ENCODE results near the gene RPS27L.

Gene RPS27L

GRCh38 chr15:63157118-63157843 lies at the start of gene RPS27L:
Gene RPS27L, minus strand, starts transcription at chr15:63157477. Its CDS starts 72 bp downstream, at chr15:63157405.
- peak within 1 kb of the TSS; percentile 93 for H3K27ac ChIP-seq
- no peaks in the 10 kb centered on the region for H3K9me3 ChIP-seq (ENCODE audit: severe bottlenecking)
- H3K36me3 ChIP-seq, result peaks cover 29% of the 10 kb centered on the region
- peak within 1 kb of the TSS; percentile 91 for H3K4me3 ChIP-seq (ENCODE audit: low read depth, low read length)
- H3K27me3 ChIP-seq (ENCODE audit: insufficient read depth, low read depth, severe bottlenecking), result no peaks in the 10 kb centered on the region
- DNase-seq, result peak; percentile 96
- TF ChIP-seq CTCF (IDR thresholded peaks at IDR 0.05; ENCODE audit: low read depth, low read length), result no peak

GRCh38 chr15:63206079-63206478 lies 48.8 kb upstream of the RPS27L start:
- Histone ChIP-seq H3K36me3 (no peaks in the 10 kb centered on the region), H3K27me3 (ENCODE audit: insufficient read depth, low read depth, severe bottlenecking) (no peaks in the 10 kb centered on the region), H3K4me3 (ENCODE audit: low read depth, low read length) (no peak overlapping the region), H3K27ac (no peak overlapping the region), H3K9me3 (ENCODE audit: severe bottlenecking) (no peaks in the 10 kb centered on the region)
- DNase-seq, result no peak
- TF ChIP-seq CTCF (IDR thresholded peaks at IDR 0.05; ENCODE audit: low read depth, low read length), result no peak

GRCh38 chr15:63203451-63204090 lies 46.3 kb upstream of the RPS27L start:
- TF ChIP-seq CTCF (IDR thresholded peaks at IDR 0.05; ENCODE audit: low read depth, low read length), result no peak
- no peak for DNase-seq
- H3K4me3 ChIP-seq (ENCODE audit: low read depth, low read length), result no peak overlapping the region
- H3K27me3 ChIP-seq (ENCODE audit: insufficient read depth, low read depth, severe bottlenecking), result no peaks in the 10 kb centered on the region
- H3K36me3 ChIP-seq, result no peaks in the 10 kb centered on the region; the same call in 1 of the 2 replicates
- H3K9me3 ChIP-seq (ENCODE audit: severe bottlenecking), result no peaks in the 10 kb centered on the region
- no peak overlapping the region for H3K27ac ChIP-seq

GRCh38 chr15:63202861-63203260 lies 45.6 kb upstream of the RPS27L start:
- TF ChIP-seq CTCF (IDR thresholded peaks at IDR 0.05; ENCODE audit: low read depth, low read length), result no peak
- H3K36me3 ChIP-seq, result no peaks in the 10 kb centered on the region; the same call in 1 of the 2 replicates
- H3K9me3 ChIP-seq (ENCODE audit: severe bottlenecking), result no peaks in the 10 kb centered on the region
- H3K27ac ChIP-seq, result no peak overlapping the region
- no peaks in the 10 kb centered on the region for H3K27me3 ChIP-seq (ENCODE audit: insufficient read depth, low read depth, severe bottlenecking)
- H3K4me3 ChIP-seq (ENCODE audit: low read depth, low read length), result no peak overlapping the region
- DNase-seq, result no peak

GRCh38 chr15:63200464-63201249 lies 43.4 kb upstream of the RPS27L start:
- Histone ChIP-seq H3K9me3 (ENCODE audit: severe bottlenecking) (no peaks in the 10 kb centered on the region), H3K27me3 (ENCODE audit: insufficient read depth, low read depth, severe bottlenecking) (no peaks in the 10 kb centered on the region), H3K4me3 (ENCODE audit: low read depth, low read length) (no peak overlapping the region), H3K27ac (no peak overlapping the region), H3K36me3 (no peaks in the 10 kb centered on the region; the same call in 1 of the 2 replicates)
- TF ChIP-seq CTCF (IDR thresholded peaks at IDR 0.05; ENCODE audit: low read depth, low read length), result no peak
- no peak for DNase-seq

Data from WERI-Rb-1 (cell line).